Uterus (tissue), 2 donors: ENCODE results near the gene SIK1.
"Not testable (repeated sequence)": the region's sequence is repeated elsewhere in the genome, so short reads cannot be mapped to it uniquely, and the experiment has no call there.

ENCODE experiments used
- POLR2A ChIP-seq, 2 donors: fragments of 450-650 bp; IDR thresholded peaks; one replicate each; pipeline ENCODE4 v1.6.1; 2016; ENCODE audit warnings: antibody characterized with exemption in 2 of 2, mild to moderate bottlenecking in 1 of 2, moderate library complexity in 1 of 2
- TF ChIP-seq, protein P1 (sequence below), 4 experiments: fragments of 200-600 bp in 2 of 4; fragments of 450-650 bp in 2 of 4; sonication (generic) in 2 of 4; IDR thresholded peaks; one replicate each; pipeline ENCODE4 v1.5.1; 2016 to 2019; ENCODE audit warnings: antibody characterized with exemption in 4 of 4, mild to moderate bottlenecking in 2 of 4, moderate library complexity in 1 of 4

DNA sequence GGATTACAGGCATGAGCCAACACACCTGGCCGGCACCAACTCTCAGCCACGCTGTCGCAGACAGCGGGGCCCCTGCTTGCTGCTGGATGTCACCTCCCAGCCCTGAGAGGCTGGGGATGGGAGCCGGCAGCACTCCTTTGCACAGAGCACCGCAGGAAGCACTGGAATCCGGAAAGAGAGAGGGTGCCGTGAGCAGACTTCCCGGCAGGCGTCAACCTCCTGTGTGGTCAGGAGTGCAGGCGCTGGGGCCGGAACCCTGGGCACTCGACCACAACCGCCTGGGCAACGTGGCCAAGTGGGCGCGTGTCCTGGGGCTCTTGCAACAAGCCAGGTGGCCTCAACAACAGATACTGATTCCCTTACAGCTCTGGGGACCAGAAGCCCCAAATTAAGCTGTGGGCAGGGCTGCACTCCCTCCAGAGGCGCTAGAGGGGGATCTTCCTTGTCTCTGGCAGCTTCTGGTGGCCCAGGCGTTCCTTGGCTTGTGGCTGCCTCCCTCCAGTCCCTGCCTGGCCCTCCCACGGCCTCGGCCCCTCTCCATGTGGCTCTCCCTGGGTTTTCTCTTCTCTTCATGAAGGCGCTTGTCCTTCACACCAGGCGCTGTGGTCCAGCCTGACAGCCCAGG, 20.5 kb upstream of the SIK1 start:
- TF ChIP-seq POLR2A (IDR thresholded peaks at IDR 0.05) = not testable (repeated sequence)
- TF ChIP-seq, protein P1, sequence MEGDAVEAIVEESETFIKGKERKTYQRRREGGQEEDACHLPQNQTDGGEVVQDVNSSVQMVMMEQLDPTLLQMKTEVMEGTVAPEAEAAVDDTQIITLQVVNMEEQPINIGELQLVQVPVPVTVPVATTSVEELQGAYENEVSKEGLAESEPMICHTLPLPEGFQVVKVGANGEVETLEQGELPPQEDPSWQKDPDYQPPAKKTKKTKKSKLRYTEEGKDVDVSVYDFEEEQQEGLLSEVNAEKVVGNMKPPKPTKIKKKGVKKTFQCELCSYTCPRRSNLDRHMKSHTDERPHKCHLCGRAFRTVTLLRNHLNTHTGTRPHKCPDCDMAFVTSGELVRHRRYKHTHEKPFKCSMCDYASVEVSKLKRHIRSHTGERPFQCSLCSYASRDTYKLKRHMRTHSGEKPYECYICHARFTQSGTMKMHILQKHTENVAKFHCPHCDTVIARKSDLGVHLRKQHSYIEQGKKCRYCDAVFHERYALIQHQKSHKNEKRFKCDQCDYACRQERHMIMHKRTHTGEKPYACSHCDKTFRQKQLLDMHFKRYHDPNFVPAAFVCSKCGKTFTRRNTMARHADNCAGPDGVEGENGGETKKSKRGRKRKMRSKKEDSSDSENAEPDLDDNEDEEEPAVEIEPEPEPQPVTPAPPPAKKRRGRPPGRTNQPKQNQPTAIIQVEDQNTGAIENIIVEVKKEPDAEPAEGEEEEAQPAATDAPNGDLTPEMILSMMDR (IDR thresholded peaks at IDR 0.05) = not testable (repeated sequence)
